Keratinocyte (primary cell): ENCODE results near the gene PIP4K2C. TPM values are rescaled to one million over a fixed set of nuclear protein-coding genes. Genes with fewer than 3 reads are reported as not detected.

Source experiments
- DNase-seq: peaks from one replicate; pipeline ENCODE4 v3.0.0-alpha.2; 2011; ENCODE audit warnings: low read depth, missing footprints, low spot score
- FAIRE-seq: peaks from 2 replicates; lab custom pipeline; 2011; peaks lifted over from hg19 to GRCh38; lab: Jason Lieb, UNC
- H2AFZ ChIP-seq: 2 replicates; pipeline ENCODE4 v1.6.0; 2012; ENCODE audit warnings: low read length, control low read depth, inconsistent platforms; ENCODE audit not compliant: control insufficient read depth
- H3K27ac ChIP-seq: 2 replicates; pipeline ENCODE4 v1.5.1; 2011; ENCODE audit warnings: low read length; ENCODE audit not compliant: control insufficient read depth, insufficient read depth
- H3K27me3 ChIP-seq: 3 replicates; pipeline ENCODE4 v1.6.0; 2011; ENCODE audit warnings: low read length; ENCODE audit not compliant: control insufficient read depth, insufficient read depth; ENCODE audit errors: extremely low read depth
- H3K36me3 ChIP-seq, 2 experiments: 2 replicates in 1 of 2; 3 replicates in 1 of 2; pipeline ENCODE4 v1.5.1; 2011; ENCODE audit warnings: low read length in 2 of 2, mild to moderate bottlenecking in 1 of 2; ENCODE audit not compliant: control insufficient read depth in 2 of 2, insufficient read depth in 2 of 2; ENCODE audit errors: extremely low read depth in 1 of 2
- H3K4me1 ChIP-seq: 3 replicates; pipeline ENCODE4 v1.5.1; 2011; ENCODE audit warnings: low read length; ENCODE audit not compliant: control insufficient read depth, insufficient read depth; ENCODE audit errors: extremely low read depth
- H3K4me2 ChIP-seq: 3 replicates; pipeline ENCODE4 v1.6.0; 2011; ENCODE audit warnings: low read depth, low read length; ENCODE audit not compliant: control insufficient read depth, insufficient read depth; ENCODE audit errors: extremely low read depth
- H3K4me3 ChIP-seq, 3 experiments: fragments of 200-600 bp in 1 of 3; sonication (generic) in 1 of 3; 2 replicates in 2 of 3; 3 replicates in 1 of 3; pipeline ENCODE4 v1.5.1; 2011 to 2016; ENCODE audit warnings: low read length in 3 of 3, mild to moderate bottlenecking in 3 of 3, control low read depth in 2 of 3, inconsistent platforms in 1 of 3, low read depth in 1 of 3, mixed read lengths in 1 of 3, mixed run types in 1 of 3, moderate library complexity in 1 of 3; ENCODE audit not compliant: control insufficient read depth in 2 of 3, insufficient read depth in 2 of 3; ENCODE audit errors: extremely low read depth in 1 of 3
- H3K79me2 ChIP-seq: 2 replicates; pipeline ENCODE4 v1.6.0; 2012; ENCODE audit warnings: low read length; ENCODE audit not compliant: control insufficient read depth, insufficient read depth
- H3K9ac ChIP-seq: 3 replicates; pipeline ENCODE4 v1.6.0; 2011; ENCODE audit warnings: low read length; ENCODE audit not compliant: control insufficient read depth, insufficient read depth; ENCODE audit errors: extremely low read depth
- H3K9me1 ChIP-seq: 3 replicates; pipeline ENCODE4 v1.6.0; 2011; ENCODE audit warnings: low read length; ENCODE audit not compliant: control insufficient read depth, insufficient read depth; ENCODE audit errors: extremely low read depth
- H3K9me3 ChIP-seq: 2 replicates; pipeline ENCODE4 v1.5.1; 2012; ENCODE audit warnings: low read depth, low read length; ENCODE audit not compliant: control insufficient read depth
- H4K20me1 ChIP-seq: 3 replicates; pipeline ENCODE4 v1.6.0; 2011; ENCODE audit warnings: low read length; ENCODE audit not compliant: control insufficient read depth, insufficient read depth; ENCODE audit errors: extremely low read depth
- CTCF ChIP-seq, 3 experiments: IDR thresholded peaks in 1 of 3; conservative IDR thresholded peaks in 1 of 3; optimal IDR thresholded peaks in 1 of 3; 2 replicates in 2 of 3; 3 replicates in 1 of 3; pipeline versions ENCODE3 to v1.5.1; 2011; ENCODE audit warnings: low read length in 3 of 3, mild to moderate bottlenecking in 3 of 3, moderate library complexity in 2 of 3, control low read depth in 1 of 3, inconsistent platforms in 1 of 3; ENCODE audit not compliant: insufficient read depth in 2 of 3; ENCODE audit errors: extremely low read depth in 1 of 3
- EZH2 ChIP-seq: IDR thresholded peaks from one replicate; pipeline ENCODE4 v1.6.1; 2012; ENCODE audit warnings: inconsistent platforms, mild to moderate bottlenecking, low read length, moderate library complexity
- dilution Hi-C: fragments of 300-500 bp; cut with MboI; formaldehyde crosslinking; loops from one replicate; pipeline ENCODE4 v1.7.0; 2020; ENCODE audit warnings: low sequenced_read_pairs; ENCODE audit not compliant: extremely low pct_ligation_motif_present
- polyA plus RNA-seq, 5 experiments: library from polyadenylated mRNA; depleted of rRNA in 3 of 5; stranded (reverse) in 3 of 5; stranded (forward) in 1 of 5; unstranded in 1 of 5; fragments of >200 nt; gene quantifications; 1 replicate in 1 of 5; 2 replicates in 3 of 5; 3 replicates in 1 of 5; pipeline versions ENCODE4 v1.2.1 to v1.2.3, GENCODE V29; 2011 to 2012; ENCODE audit warnings: missing spikeins in 2 of 5, low read depth in 1 of 5, low replicate concordance in 1 of 5

Gene PIP4K2C
- polyA plus RNA-seq, 1 donor (not counting 4 experiments of a cell fraction or from before 2014, with no cell fraction given): 93.6 TPM

GRCh38 chr12:57624441-57625220, 33.6 kb downstream of the PIP4K2C start:
- TF ChIP-seq CTCF (optimal IDR thresholded peaks at IDR 0.05 in 1 of 3, IDR thresholded peaks at IDR 0.05 in 1 of 3, conservative IDR thresholded peaks at IDR 0.05 in 1 of 3; ENCODE audit: extremely low read depth in 1 of 3, insufficient read depth in 2 of 3, low read length in 3 of 3): no peak
- TF ChIP-seq EZH2: no peak
- H2AFZ ChIP-seq: no peak overlapping the region
- no peaks in the 10 kb centered on the region for H3K79me2 ChIP-seq
- dilution Hi-C loops: no loop called here
- no peak overlapping the region for H3K4me2 ChIP-seq
- H3K4me3 ChIP-seq: no peak overlapping the region
- no peaks in the 10 kb centered on the region for H3K9me1 ChIP-seq
- DNase-seq (no peak), FAIRE-seq (no peak)
- H3K9me3 ChIP-seq: no peaks in the 10 kb centered on the region
- peaks cover 16% of the 10 kb centered on the region for H3K4me1 ChIP-seq
- H3K27ac ChIP-seq: no peak overlapping the region
- no peaks in the 10 kb centered on the region for H3K36me3 ChIP-seq
- no peak overlapping the region for H3K9ac ChIP-seq
- peaks cover 96% of the 10 kb centered on the region for H3K27me3 ChIP-seq
- peaks cover 3% of the 10 kb centered on the region for H4K20me1 ChIP-seq

- Histone ChIP-seq H2AFZ (no peak overlapping the region), H3K9me1 (no peaks in the 10 kb centered on the region), H3K4me1 (peaks cover 15% of the 10 kb centered on the region), H3K9ac (no peak overlapping the region), H3K27ac (no peak overlapping the region), H3K27me3 (peaks cover 92% of the 10 kb centered on the region), H4K20me1 (peaks cover 3% of the 10 kb centered on the region), H3K4me3 (no peak overlapping the region), H3K9me3 (no peaks in the 10 kb centered on the region), H3K4me2 (no peak overlapping the region), H3K79me2 (no peaks in the 10 kb centered on the region), H3K36me3 (no peaks in the 10 kb centered on the region)
- FAIRE-seq (no peak), DNase-seq (no peak)
- TF ChIP-seq CTCF (optimal IDR thresholded peaks at IDR 0.05 in 1 of 3, IDR thresholded peaks at IDR 0.05 in 1 of 3, conservative IDR thresholded peaks at IDR 0.05 in 1 of 3; ENCODE audit: extremely low read depth in 1 of 3, insufficient read depth in 2 of 3, low read length in 3 of 3) (no peak), EZH2 (no peak)
- dilution Hi-C loops: no loop called here
Observed at GRCh38 chr12:57625261-57626032, 34.5 kb downstream of the PIP4K2C start.
